Activated T-cell treated with anti-CD3 and anti-CD28 coated beads for 48 hours (primary cell): ENCODE results near the gene YIPF2.

Source experiments
- DNase-seq: peaks from one replicate; pipeline ENCODE4 v3.0.0-alpha.2; 2020; ENCODE audit warnings: low read depth

The YIPF2 gene

DNA sequence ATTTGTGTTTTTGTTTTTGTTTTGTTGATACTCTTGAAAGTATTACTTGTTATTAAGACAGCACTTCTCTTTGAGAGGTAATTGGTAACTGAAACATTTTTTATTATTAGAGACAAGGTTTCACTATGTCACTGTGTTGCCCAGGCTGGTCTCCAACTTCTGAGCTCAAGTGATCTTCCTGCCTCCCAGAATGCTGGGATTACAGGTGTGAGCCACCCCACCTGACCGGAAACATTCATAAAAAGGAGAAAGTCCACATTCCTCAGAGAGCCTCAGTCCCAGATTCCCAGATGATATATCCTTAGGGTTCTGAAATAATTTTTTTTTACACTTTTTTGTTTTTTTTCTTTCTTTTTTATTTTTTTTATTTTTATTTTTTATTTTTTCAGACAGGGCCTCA is 54.4 kb downstream of the YIPF2 start:
- DNase-seq, result no peak

DNA sequence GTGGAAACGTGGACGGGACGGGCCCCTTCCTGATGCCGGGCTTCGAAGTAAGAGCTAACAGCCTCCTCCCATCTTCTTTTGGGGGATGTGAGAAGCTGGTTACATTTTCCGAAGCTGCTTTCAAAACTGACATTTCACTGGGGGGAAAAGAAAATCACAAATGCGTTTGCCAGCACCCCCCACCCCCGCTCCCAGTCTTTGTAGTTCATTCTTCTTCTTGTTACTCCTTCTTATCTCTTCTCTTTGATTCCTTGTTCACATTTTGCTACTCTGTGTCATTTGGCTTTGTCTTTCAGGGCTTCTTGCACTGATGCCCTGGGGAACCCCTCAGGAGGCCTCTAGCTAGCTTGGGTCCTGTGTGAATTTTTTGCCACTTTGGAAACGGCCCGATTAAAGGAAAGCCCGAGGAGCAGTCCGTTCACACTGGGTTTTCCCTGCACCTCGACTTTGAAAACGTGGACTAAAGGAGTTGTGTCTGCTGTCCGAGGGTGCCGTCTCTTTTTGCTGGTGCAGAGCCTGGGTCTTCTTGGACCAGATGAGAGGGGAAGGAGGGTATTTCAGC is 55.8 kb downstream of the YIPF2 start:
- DNase-seq, result no peak
